ENCODE results near the gene MYO1F.

The MYO1F gene

DNA sequence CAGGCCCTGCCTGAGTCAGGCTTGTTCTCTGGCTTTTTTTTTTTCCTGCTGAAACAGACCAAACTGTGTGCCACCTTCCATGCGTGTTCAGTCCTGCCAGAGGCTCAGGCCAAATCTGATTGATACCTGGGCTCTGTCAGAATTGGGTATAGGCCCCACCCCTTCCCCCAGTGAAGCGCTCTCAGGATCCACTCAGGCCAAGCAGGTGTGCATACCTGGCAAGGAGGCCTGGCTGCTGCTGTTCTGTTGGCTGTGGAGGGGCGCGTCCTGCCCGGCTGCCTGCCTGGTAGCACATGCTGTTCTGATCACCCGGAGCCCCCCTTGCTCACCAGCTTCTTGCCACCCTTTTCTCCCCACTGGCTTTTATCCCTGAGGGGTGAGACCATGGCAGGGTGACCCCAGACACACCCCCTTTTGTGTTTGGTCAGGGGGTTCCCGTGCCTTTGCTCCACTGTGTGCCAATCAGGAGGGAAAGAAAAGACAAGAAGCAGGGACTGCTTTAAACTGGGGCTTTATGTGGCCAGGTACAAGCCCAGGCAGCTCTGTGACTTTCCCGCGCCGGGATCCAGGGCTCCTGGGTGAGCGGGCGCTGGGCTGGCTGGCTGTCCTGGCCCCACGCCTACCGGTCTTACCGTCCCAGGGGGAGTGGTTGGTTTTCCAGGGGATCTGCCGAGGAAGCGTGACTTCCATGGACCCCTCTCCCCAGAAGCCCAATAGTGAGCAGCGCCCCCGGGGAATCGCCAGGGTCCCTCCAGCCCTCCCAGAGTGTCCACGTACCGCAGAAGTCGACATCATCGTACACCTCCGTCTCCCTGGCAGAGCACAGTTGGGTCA, 87.5 kb downstream of the MYO1F start:
- DNase-seq, result no peak

DNA sequence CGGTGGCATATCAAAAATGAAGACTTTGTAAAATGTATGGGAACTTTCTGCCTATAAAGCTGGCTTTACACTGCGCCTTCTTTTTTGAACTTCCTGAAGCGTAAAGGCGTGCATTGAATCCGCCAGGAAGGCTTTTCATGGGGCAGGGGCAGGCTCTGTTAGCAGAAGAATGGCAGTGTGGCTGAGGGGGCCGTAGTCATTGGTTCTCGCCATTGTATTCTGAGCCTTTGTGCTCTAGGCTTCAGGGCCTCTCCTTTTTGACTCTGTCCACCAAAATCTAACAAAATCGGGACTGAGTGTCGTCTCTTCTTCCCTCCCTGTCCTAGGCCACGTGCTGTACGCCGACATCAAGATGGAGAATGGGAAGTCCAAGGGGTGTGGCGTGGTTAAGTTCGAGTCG, 88.9 kb downstream of the MYO1F start:
- no peak for DNase-seq

DNA sequence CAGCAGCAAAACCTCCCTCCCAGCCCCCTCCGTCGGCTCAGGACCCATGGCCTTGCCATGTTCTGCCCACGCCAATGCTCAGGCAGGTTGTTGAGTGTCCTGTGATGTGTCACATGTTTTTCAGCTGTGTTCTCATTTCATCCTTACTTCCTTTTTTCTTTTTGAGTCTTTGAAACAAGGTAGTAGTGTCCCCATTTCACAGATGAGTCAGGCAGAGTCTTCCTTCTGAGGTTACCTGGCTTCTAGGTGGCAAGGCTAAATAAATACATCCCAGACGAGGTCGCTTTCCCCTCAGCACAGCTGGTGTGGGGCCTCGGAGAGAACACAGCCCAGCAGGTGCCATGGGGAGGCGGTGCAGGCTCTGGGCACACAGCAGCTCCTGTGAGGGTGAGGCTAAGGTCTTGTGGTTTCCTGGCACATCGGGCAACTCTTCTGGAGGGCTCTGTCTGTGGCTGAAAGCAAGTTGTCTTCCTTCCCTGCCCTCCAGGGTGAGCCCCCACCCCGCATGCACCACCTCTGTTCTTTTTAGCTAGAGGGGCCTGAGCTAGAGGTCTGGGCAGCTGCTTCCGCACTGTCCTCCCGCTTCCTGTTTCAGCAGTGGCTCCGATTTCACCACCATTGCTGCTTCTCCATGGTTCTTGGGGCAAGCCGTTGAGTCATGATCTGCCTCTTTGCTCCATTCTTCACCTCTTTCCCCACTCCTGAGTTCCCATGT, 89.9 kb downstream of the MYO1F start:
- no peak for DNase-seq

DNA sequence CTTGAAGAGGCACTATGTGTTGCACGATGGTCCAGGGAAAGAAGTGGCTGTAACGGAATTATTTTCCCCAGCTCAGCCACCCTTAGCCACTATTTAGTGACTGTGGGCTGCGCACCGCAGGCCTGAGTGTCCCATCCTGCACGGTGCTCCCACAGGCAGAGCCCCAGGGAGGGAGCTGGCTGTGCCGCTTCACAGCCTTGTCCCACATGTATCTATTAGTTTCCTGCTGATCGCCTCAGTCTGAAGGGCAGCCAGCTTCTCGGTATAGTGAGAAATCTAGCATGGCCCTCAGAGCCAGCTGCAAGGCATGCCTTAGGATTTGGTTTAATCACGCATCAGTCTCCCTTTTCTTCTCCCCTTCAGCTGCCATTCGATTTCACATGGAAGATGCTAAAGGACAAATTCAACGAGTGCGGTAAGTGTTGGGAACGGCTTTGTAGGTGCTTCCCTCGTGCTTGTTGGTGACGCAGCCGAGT, 90.5 kb downstream of the MYO1F start:
- no peak for DNase-seq

DNA sequence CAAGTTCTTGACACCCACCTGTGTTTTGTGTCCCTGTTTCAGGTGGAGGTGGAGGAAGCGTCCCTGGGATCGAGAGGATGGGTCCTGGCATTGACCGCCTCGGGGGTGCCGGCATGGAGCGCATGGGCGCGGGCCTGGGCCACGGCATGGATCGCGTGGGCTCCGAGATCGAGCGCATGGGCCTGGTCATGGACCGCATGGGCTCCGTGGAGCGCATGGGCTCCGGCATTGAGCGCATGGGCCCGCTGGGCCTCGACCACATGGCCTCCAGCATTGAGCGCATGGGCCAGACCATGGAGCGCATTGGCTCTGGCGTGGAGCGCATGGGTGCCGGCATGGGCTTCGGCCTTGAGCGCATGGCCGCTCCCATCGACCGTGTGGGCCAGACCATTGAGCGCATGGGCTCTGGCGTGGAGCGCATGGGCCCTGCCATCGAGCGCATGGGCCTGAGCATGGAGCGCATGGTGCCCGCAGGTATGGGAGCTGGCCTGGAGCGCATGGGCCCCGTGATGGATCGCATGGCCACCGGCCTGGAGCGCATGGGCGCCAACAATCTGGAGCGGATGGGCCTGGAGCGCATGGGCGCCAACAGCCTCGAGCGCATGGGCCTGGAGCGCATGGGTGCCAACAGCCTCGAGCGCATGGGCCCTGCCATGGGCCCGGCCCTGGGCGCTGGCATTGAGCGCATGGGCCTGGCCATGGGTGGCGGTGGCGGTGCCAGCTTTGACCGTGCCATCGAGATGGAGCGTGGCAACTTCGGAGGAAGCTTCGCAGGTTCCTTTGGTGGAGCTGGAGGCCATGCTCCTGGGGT, 91.5 kb downstream of the MYO1F start:
- DNase-seq, result no peak

DNA sequence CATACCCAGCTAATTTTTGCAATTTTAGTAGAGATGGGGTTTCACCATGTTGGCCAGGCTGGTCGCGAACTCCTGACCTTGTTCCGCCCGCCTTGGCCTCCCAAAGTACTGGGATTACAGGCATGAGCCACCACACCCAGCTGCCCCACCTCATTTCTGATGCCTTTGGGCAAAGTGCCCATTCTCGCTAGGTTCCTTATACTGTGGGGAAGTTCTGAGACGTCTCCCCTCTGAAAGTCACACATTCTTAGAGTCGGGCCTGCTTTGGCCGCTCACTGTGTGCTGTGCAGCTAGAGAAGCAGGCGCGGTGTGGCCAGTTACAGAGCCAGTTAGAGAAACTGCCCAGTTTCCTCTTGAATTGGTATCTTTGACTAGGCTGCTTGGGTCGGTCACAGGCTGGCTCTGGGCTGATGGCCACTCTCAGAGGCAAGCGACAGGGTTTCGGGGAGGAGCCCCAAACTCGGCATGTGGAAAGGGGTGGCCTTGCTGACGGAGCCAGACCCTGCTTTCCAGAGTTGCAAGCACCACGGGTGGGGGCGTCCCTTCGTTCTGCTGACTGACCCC, 92.8 kb downstream of the MYO1F start:
- DNase-seq, result no peak

DNA sequence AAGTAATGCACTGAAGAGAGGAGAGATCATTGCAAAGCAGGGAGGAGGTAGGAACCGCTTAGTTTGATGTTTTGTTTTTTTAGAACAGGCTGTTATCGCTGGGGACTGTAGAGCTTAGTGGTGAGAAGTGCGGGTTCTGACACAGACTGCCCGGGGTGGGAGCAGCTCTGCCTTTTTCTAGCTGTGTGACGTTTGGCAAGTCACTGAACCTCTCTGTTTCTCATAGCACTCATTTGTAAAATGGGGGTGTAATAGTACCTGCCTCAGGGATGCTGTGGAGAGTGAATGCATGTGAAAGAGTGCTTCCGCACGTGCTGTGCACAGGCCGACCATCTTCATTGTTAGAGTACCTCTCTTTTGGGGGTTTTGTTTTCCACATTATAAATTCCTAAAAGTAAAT, 94.1 kb downstream of the MYO1F start:
- no peak for DNase-seq

DNA sequence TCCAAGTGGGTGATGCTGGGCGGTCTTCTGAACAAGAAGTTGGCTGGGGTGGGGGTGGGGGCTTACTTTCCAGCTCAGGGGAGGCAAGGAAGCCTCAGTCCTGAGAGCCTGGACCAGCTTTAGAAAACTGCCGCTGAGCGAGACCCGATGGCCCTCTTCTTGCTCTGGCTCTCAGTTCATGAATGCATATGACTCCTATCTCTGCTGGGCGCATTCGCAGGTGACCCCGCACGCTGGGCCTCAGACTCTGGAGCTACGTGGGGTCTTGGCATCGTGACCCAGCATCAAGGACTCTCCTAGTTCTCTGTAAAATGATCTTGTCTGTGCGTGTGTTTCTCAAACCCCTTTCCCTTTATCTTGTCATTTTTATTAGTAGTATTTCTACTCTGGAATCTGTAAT, 94.5 kb downstream of the MYO1F start:
- no peak for DNase-seq

DNA sequence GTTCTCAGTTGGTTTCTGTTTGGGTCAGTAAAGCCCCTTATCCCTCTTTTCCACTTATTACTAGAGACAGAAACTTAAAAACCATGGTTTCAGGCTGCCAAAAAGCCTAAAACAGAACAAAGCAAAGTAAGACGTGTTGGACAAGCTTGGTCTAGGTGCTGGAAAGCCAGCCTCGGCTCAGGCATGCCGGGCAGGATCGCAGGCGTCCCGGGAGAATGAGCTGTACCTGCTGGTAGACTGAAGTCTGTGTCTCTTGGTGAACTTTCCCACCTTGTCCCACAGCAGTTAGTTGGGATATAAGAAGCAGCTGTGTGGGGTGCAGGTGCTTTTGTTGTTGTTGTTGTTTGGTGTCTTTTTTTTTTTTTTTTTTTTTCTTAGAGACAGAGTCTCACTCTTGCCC, 95.6 kb downstream of the MYO1F start:
- no peak for DNase-seq

DNA sequence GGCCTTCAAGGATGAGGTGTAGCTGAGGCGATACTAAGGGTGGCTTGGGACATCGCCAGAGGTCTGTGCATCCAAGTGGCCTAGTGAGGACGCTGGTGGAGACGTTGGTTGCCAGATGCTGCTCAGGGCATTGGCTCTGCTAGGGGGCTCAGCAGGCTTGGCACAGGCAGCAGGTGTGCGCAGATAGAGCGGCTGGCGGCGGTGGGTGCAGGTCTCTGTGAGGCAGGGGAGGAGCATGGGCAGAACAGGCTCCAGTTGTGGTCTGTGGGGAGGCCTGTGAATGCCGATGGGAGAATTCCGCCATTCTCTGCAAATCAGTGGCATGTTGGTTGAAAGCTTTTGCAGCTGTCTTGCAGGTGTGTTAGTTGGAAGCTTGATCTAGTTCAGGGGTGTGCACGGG, 96.0 kb downstream of the MYO1F start:
- DNase-seq, result no peak

DNA sequence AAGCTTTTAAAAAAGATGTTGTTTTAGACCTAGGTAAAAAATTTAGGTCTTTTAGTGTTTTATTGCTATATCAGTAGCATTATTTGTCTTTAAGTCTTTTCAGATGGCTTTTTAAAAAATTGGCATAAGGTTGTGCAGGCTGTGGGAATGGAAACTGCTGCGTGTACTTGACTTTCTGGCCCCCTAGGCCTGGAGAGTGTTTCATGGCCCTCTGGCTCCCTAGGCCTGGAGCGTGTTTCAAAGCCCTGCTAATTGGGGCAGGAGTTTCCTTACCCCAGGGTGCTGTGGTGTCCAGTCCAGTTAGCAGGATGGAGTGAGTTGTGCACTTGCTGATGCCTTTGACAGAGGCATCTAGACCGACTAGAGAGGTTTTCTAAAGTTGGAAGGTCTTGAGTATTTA, 98.6 kb downstream of the MYO1F start:
- no peak for DNase-seq

DNA sequence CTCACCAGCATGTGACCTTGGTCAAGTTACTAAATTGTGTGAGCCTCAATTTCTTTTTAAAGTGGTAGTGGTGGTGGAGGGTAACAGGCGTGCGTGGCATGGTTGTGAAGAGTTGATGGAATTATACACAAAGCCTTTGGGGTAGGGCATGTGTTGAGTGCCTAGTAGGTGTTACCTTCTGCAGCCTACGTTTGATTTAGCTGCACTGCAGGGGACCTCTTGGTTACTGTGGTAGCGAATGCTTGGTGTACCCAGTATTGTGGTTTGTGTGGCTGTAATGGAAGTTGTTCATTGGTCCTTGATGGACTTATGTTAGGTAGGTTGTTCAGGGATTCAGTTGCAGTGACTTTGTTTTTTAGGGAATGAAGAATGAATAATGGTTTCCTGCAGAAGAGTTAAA, 99.4 kb downstream of the MYO1F start:
- DNase-seq, result no peak

DNA sequence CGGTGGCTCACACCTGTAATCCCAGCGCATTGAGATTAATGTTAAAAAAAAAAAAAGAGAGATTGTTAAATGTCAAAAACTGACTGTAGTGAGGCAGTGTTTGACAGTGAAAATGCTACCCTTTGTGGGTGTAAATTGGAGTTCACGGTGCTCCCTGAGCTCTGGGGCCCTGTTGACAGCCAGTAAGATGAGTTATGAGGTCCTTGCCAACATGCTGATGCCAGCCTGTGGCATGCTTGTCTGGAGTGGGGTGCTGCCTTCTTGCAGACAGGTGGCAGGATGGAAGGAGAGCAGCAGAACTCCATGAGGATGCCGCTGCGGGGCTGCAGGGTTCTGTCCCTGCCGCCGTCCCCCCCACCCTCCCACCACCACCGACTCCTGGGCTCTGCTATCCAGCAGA, 100.7 kb downstream of the MYO1F start:
- no peak for DNase-seq

DNA sequence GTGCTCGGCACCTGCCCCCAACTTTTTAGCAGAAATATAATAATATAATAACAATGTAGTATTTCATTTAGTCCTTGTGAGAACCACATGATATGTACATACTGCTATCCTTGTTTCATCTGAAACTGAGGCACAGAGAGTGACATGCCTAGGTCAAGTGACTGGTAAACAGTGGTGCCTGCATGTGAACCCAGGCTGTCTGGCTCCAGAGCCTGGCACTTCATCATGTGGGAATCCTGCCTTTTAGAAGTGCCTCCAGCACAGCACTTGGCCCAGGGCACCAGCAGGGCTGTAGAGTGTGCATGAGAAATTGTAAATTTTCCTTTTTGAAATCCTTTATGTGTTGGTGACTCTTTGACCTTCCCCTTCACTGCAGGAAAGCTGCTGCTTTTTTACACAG, 102.2 kb downstream of the MYO1F start:
- DNase-seq, result no peak

DNA sequence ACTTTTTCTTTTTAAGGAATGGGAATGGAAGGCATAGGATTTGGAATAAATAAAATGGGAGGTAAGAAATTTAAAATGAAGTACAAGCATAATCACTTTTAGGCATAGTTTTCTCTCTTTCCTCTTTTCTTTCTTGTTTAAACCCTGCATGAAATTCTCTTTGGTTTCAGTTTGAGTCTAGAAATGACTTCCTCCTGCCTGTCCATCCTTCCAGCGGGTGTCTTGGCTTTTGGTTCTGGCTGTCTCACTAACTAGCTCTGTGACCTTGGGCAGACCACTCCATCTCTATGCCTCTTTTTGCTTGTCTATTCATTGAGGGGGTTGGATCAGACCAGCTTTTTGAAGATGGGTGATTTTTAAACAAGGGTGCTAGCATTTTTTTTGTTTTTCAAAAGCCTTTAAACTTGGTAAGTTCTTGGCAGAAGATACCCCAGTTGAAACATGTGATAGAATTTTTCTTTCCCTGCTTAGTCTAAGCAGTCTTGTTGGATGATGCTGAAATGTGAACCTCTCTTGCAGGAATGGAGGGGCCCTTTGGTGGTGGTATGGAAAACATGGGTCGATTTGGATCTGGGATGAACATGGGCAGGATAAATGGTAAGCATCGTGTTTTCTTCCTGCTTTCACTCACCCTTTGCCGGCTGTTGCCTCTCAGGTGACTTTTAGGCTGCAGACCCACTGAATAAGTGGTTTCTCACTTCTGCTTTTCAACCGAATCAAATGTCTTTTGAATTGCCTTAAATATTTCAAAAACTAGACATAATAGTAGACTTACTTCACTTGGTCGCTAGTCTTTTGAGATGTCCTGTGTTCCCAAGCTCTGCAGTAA, 103.4 kb downstream of the MYO1F start:
- DNase-seq, result no peak

All from NCI-H82 (cell line).